GM12801 (cell line): ENCODE results near the gene SMARCC2.

Source experiments
- CTCF ChIP-seq: IDR thresholded peaks from one replicate; pipeline ENCODE4 v1.5.1; 2011; ENCODE audit warnings: control low read depth; ENCODE audit not compliant: insufficient read length; ENCODE audit errors: extremely low read depth

Gene SMARCC2

DNA sequence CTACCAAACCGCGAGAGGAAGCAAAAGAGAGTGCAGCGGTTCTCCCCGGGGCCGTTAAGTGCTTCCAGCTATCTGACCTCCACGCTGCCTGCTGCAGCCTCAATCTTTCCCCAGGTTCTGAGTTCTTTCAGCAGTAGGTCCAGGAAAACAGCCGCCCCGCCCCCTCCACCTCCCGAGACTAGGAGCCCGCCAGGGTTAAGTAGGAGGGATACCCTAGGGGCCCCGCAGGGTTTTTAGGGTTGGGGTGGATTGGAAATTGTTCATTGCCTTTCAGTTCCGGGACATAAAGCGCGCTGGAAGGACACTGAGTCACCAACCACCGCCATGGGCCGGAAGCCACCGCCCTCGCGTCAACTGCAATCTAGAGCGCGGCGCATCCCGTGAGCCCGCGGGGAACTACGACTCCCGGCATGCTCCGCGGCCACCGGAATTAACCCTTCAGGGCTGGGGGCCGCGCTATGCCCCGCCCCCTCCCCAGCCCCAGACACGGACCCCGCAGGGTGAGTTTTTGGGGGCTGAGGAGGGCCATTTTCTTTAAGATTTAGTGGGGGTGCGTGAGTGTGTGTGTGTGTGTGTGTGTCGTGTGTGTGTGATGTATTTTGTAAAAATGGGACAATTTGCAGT lies 37.0 kb downstream of the SMARCC2 start, which contains the start of gene MYL6B:
TSS of gene MYL6B (plus strand) at position 456 of the 624 bp plus-strand sequence. CDS start 1,332 bp downstream, outside the sequence.
- no peak for TF ChIP-seq CTCF

- no peak for TF ChIP-seq CTCF
These were observed 37.6 kb downstream of the SMARCC2 start for GRCh38 chr12:56151672-56152131.

DNA sequence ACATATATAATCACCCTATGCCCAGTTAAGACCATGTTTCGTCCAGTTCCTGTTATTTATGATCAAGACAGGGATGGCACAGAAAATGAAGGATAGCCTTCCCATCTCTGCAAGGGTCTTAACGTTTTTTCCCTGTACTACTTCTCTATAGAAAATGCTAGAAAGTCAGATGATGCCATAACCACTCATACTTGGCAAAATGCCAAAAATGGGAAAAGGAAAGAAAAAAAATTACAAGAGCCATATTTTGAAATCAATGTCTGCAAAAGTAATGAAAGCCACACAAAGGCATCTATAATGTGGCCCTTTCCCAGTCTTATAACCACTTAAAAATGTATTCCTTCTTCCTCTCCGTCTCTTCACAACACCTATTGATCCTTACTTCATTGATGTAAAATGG lies 38.7 kb downstream of the SMARCC2 start:
- no peak for TF ChIP-seq CTCF

- no peak for TF ChIP-seq CTCF
These were observed 42.5 kb downstream of the SMARCC2 start for GRCh38 chr12:56146492-56147460.

- no peak for TF ChIP-seq CTCF
These were observed 44.1 kb downstream of the SMARCC2 start for GRCh38 chr12:56145217-56145616.

DNA sequence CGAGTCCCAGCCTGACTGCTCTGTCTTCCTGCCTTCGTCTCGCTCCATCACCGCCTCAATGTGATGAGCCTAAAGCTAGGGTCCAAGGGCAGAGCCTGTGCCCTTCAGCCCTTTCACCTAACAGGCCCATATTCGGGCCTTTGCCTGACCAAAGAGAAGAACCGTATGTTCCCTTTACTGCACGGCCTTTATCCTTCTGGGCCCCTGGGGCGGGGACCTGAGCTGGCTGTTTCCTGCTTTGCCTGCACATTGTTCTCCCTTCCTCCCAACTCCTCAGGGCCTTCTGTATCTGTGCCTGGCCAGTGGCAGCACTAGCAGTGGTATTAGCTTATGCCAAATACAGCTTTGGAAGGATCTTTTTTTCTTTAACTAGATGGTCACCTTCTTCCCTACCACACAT lies 45.4 kb downstream of the SMARCC2 start:
- TF ChIP-seq CTCF, result no peak

- no peak for TF ChIP-seq CTCF
These were observed 46.1 kb downstream of the SMARCC2 start for GRCh38 chr12:56143217-56143616.
